Endodermal cell (in vitro differentiated cells): ENCODE measurements around the gene GNA12. TPM values are rescaled to one million over a fixed set of nuclear protein-coding genes. Genes with fewer than 3 reads are reported as not detected.
A peak's percentile ranks its signal among the peaks of the same experiment; 100 is the strongest.

Experiments
- DNase-seq: peaks from one replicate; pipeline ENCODE4 v3.0.0-alpha.2; 2017
- H3K27ac ChIP-seq: 2 replicates; pipeline ENCODE4 v1.5.1; 2013; ENCODE audit warnings: mild to moderate bottlenecking, low read depth, low read length, moderate library complexity
- H3K27me3 ChIP-seq: 2 replicates; pipeline ENCODE4 v1.6.1; 2013; ENCODE audit warnings: mild to moderate bottlenecking, low read length, moderate library complexity; ENCODE audit not compliant: insufficient read depth, control insufficient read depth, poor library complexity, severe bottlenecking
- H3K36me3 ChIP-seq: 2 replicates; pipeline ENCODE4 v1.7.0; 2013; ENCODE audit warnings: mild to moderate bottlenecking, low read length, moderate library complexity; ENCODE audit not compliant: control insufficient read depth, insufficient read depth
- H3K4me1 ChIP-seq: one replicate; pipeline ENCODE4 v1.7.0; 2013; ENCODE audit warnings: low read length; ENCODE audit not compliant: control insufficient read depth, insufficient read depth
- H3K4me3 ChIP-seq: 2 replicates; pipeline ENCODE4 v1.5.1; 2013; ENCODE audit warnings: mild to moderate bottlenecking, low read length, moderate library complexity
- H3K9ac ChIP-seq: 2 replicates; pipeline ENCODE4 v1.6.1; 2013; ENCODE audit warnings: mild to moderate bottlenecking, low read length, moderate library complexity; ENCODE audit not compliant: poor library complexity, severe bottlenecking; ENCODE audit errors: extremely low read depth
- H3K9me3 ChIP-seq: 2 replicates; pipeline ENCODE4 v1.6.1; 2013; ENCODE audit warnings: mild to moderate bottlenecking, low read length, moderate library complexity; ENCODE audit not compliant: control insufficient read depth
- H3K27ac Mint-ChIP-seq: 2 replicates; pipeline ENCODE4 v1.8.0; 2020; ENCODE audit warnings: mixed read lengths
- H3K27me3 Mint-ChIP-seq: 2 replicates; pipeline ENCODE4 v1.8.0; 2021; ENCODE audit warnings: mild to moderate bottlenecking, mixed read lengths; ENCODE audit not compliant: insufficient read depth
- H3K36me3 Mint-ChIP-seq: 2 replicates; pipeline ENCODE4 v1.8.0; 2020; ENCODE audit warnings: low read depth, mixed read lengths
- H3K4me1 Mint-ChIP-seq: 2 replicates; pipeline ENCODE4 v1.8.0; 2020; ENCODE audit warnings: mixed read lengths
- H3K4me3 Mint-ChIP-seq: 2 replicates; pipeline ENCODE4 v1.8.0; 2020; ENCODE audit warnings: mild to moderate bottlenecking, moderate library complexity, mixed read lengths
- H3K9me3 Mint-ChIP-seq: 2 replicates; pipeline ENCODE4 v1.8.0; 2020; ENCODE audit warnings: mild to moderate bottlenecking, mixed read lengths
- CTCF ChIP-seq: fragments of 200-600 bp; sonication (generic); conservative IDR thresholded peaks from 2 replicates; pipeline ENCODE4 v1.5.0; 2021; ENCODE audit warnings: antibody characterized with exemption, mild to moderate bottlenecking
- WGBS, 2 experiments: methylation state at CpG; one replicate each; pipeline versions ENCODE4 v1.1.5 to v1.1.7; 2013; ENCODE audit warnings: missing lambda C conversion rate in 2 of 2, mixed read lengths in 1 of 2; ENCODE audit not compliant: insufficient coverage in 1 of 2, insufficient read length in 1 of 2; 5-methylcytosine and 5-hydroxymethylcytosine counted together
- total RNA-seq, 2 donors: library from RNA; stranded (reverse); fragmentation: NEBNext Ultra II Directional in 1 of 2; extraction: Animal tissue kit (Norgen Biotek cat#: 25700) in 1 of 2; gene quantifications; 2 replicates in 1 of 2; 3 replicates in 1 of 2; pipeline ENCODE4 v1.2.1, GENCODE V29; 2021

The GNA12 gene
- total RNA-seq, 2 donors from 2014 or later, result 55.0 to 64.7 TPM

- TF ChIP-seq CTCF, result peak; percentile 37
- Histone ChIP-seq H3K27me3 (no peaks in the 10 kb centered on the region), H3K27ac (no peak overlapping the region), H3K9me3 (no peaks in the 10 kb centered on the region), H3K4me1 (no peaks in the 10 kb centered on the region), H3K36me3 (peaks cover 18% of the 10 kb centered on the region), H3K9ac (no peak overlapping the region), H3K4me3 (no peak overlapping the region)
- peak overlapping the region; percentile 65 for H3K27ac Mint-ChIP-seq
- H3K9me3 Mint-ChIP-seq, result no peaks in the 10 kb centered on the region
- peaks cover 15% of the 10 kb centered on the region for H3K36me3 Mint-ChIP-seq
- peak; percentile 86 for DNase-seq
- no peaks in the 10 kb centered on the region for H3K27me3 Mint-ChIP-seq
- 71 to 77% methylated on average over 23 to 31 of the region's 31 CpGs for WGBS, 2 experiments
- no peak overlapping the region for H3K4me3 Mint-ChIP-seq
- peaks cover 32% of the 10 kb centered on the region for H3K4me1 Mint-ChIP-seq
These were observed 28.9 kb downstream of the GNA12 start for GRCh38 chr7:2814946-2815874.

- H3K4me1 Mint-ChIP-seq, result peaks cover 24% of the 10 kb centered on the region
- no peak for TF ChIP-seq CTCF
- H3K4me3 ChIP-seq, result no peak overlapping the region
- no peaks in the 10 kb centered on the region for H3K9me3 Mint-ChIP-seq
- peak overlapping the region; percentile 65 for H3K27ac Mint-ChIP-seq
- peaks cover 17% of the 10 kb centered on the region for H3K36me3 ChIP-seq
- no peak for DNase-seq
- H3K36me3 Mint-ChIP-seq, result peaks cover 19% of the 10 kb centered on the region
- no peaks in the 10 kb centered on the region for H3K4me1 ChIP-seq
- WGBS, 2 experiments, result 94 to 98% methylated on average over 14 to 16 of the region's 16 CpGs
- no peaks in the 10 kb centered on the region for H3K27me3 ChIP-seq
- no peaks in the 10 kb centered on the region for H3K9me3 ChIP-seq
- no peak overlapping the region for H3K9ac ChIP-seq
- no peak overlapping the region for H3K27ac ChIP-seq
- H3K27me3 Mint-ChIP-seq, result no peaks in the 10 kb centered on the region
- H3K4me3 Mint-ChIP-seq, result no peak overlapping the region
These were observed 29.7 kb downstream of the GNA12 start for GRCh38 chr7:2814186-2814945.

- WGBS, 2 experiments, result 87 to 91% methylated on average over 8 to 20 of the region's 20 CpGs
- Mint-ChIP-seq H3K4me3 (no peak overlapping the region), H3K36me3 (peaks cover 19% of the 10 kb centered on the region)
These were observed 30.5 kb downstream of the GNA12 start for GRCh38 chr7:2813350-2814185.

More at GRCh38 chr7:2813350-2814185, 30.5 kb downstream of the GNA12 start:
- TF ChIP-seq CTCF, result no peak
- Mint-ChIP-seq H3K27ac (no peak overlapping the region), H3K9me3 (no peaks in the 10 kb centered on the region), H3K4me1 (peaks cover 25% of the 10 kb centered on the region), H3K27me3 (no peaks in the 10 kb centered on the region)
- Histone ChIP-seq H3K27ac (no peak overlapping the region), H3K27me3 (no peaks in the 10 kb centered on the region), H3K9me3 (no peaks in the 10 kb centered on the region), H3K4me3 (no peak overlapping the region), H3K9ac (no peak overlapping the region), H3K4me1 (no peaks in the 10 kb centered on the region), H3K36me3 (peaks cover 13% of the 10 kb centered on the region)
- peak; percentile 36 for DNase-seq
